ENCODE measurements around the gene CCDC85C. TPM values are rescaled to one million over a fixed set of nuclear protein-coding genes. Genes with fewer than 3 reads are reported as not detected.

Gene CCDC85C
- total and polyA plus RNA-seq, 4 donors: 4.0 to 23.9 (median 9.6) TPM

- Histone ChIP-seq H3K9ac (ENCODE audit: low read depth in 1 of 2, low read length in 2 of 2) (no peak overlapping the region), H3K27me3 (ENCODE audit: control insufficient read depth in 4 of 4, insufficient read depth in 4 of 4, low read length in 3 of 4) (no peaks in the 10 kb centered on the region), H3K4me1 (ENCODE audit: control insufficient read depth in 4 of 4, insufficient read depth in 4 of 4, low read length in 3 of 4) (peaks cover 0 to 12% (median under 1%) of the 10 kb centered on the region in 4 donors), H3K4me3 (ENCODE audit: low read depth in 1 of 3, low read length in 3 of 3) (no peak overlapping the region), H3K9me3 (ENCODE audit: control insufficient read depth in 4 of 4, low read length in 3 of 4) (no peaks in the 10 kb centered on the region), H3K36me3 (ENCODE audit: control insufficient read depth in 4 of 4, insufficient read depth in 3 of 4, low read depth in 1 of 4, low read length in 3 of 4) (peaks cover 0 to 8% (median 0%) of the 10 kb centered on the region in 4 donors), H3K27ac (ENCODE audit: low read depth in 1 of 2, low read length in 2 of 2) (no peak overlapping the region)
- no peak for DNase-seq (ENCODE audit: low spot score)
- WGBS: 74% methylated on average over 16 of the region's 16 CpGs
- TF ChIP-seq RXRA (IDR thresholded peaks at IDR 0.05) (no peak), SP1 (IDR thresholded peaks at IDR 0.05) (no peak), RAD21 (IDR thresholded peaks at IDR 0.05) (no peak), JUND (IDR thresholded peaks at IDR 0.05) (no peak), NR2F2 (IDR thresholded peaks at IDR 0.05) (no peak)
Observed at GRCh38 chr14:99524091-99524661, 79.8 kb downstream of the CCDC85C start.

GRCh38 chr14:99523704-99524055, 80.3 kb downstream of the CCDC85C start:
- no peak overlapping the region for H3K4me3 ChIP-seq (ENCODE audit: low read depth in 1 of 3, low read length in 3 of 3)

More at GRCh38 chr14:99523704-99524055, 80.3 kb downstream of the CCDC85C start:
- no peak overlapping the region for H3K27ac ChIP-seq (ENCODE audit: low read depth in 1 of 2, low read length in 2 of 2)
- H3K9ac ChIP-seq (ENCODE audit: low read depth in 1 of 2, low read length in 2 of 2): no peak overlapping the region
- H3K9me3 ChIP-seq (ENCODE audit: control insufficient read depth in 4 of 4, low read length in 3 of 4): no peaks in the 10 kb centered on the region
- no peak for DNase-seq (ENCODE audit: low spot score)
- H3K4me1 ChIP-seq (ENCODE audit: control insufficient read depth in 4 of 4, insufficient read depth in 4 of 4, low read length in 3 of 4): peaks cover 0 to 14% (median 2%) of the 10 kb centered on the region in 4 donors
- H3K27me3 ChIP-seq (ENCODE audit: control insufficient read depth in 4 of 4, insufficient read depth in 4 of 4, low read length in 3 of 4): no peaks in the 10 kb centered on the region
- peaks cover 0 to 8% (median 0%) of the 10 kb centered on the region in 4 donors for H3K36me3 ChIP-seq (ENCODE audit: control insufficient read depth in 4 of 4, insufficient read depth in 3 of 4, low read depth in 1 of 4, low read length in 3 of 4)
- 83% methylated on average over 5 of the region's 5 CpGs for WGBS
- TF ChIP-seq TAF1 (conservative IDR thresholded peaks at IDR 0.05) (no peak), RXRA (IDR thresholded peaks at IDR 0.05) (no peak), RAD21 (IDR thresholded peaks at IDR 0.05) (no peak), MAX (IDR thresholded peaks at IDR 0.05) (no peak), SP1 (IDR thresholded peaks at IDR 0.05) (no peak), YY1 (IDR thresholded peaks at IDR 0.05) (no peak), REST (IDR thresholded peaks at IDR 0.05) (no peak), HNF4G (IDR thresholded peaks at IDR 0.05) (no peak), HNF4A (conservative IDR thresholded peaks at IDR 0.05) (no peak), CTCF (IDR thresholded peaks at IDR 0.05; ENCODE audit: low read depth, low read length, missing input control) (no peak), GABPA (IDR thresholded peaks at IDR 0.05 in 1 of 2, conservative IDR thresholded peaks at IDR 0.05 in 1 of 2) (no peak), NR2F2 (IDR thresholded peaks at IDR 0.05) (no peak)

All from liver (tissue), 9 donors.